ENCODE data around the gene DTNBP1.
"Not testable (repeated sequence)": the region's sequence is repeated elsewhere in the genome, so short reads cannot be mapped to it uniquely, and the experiment has no call there.

The DTNBP1 gene

GRCh38 chr6:15556711-15557110, 106.1 kb downstream of the DTNBP1 start:
- DNase-seq (ENCODE audit: low read depth), result no peak

DNA sequence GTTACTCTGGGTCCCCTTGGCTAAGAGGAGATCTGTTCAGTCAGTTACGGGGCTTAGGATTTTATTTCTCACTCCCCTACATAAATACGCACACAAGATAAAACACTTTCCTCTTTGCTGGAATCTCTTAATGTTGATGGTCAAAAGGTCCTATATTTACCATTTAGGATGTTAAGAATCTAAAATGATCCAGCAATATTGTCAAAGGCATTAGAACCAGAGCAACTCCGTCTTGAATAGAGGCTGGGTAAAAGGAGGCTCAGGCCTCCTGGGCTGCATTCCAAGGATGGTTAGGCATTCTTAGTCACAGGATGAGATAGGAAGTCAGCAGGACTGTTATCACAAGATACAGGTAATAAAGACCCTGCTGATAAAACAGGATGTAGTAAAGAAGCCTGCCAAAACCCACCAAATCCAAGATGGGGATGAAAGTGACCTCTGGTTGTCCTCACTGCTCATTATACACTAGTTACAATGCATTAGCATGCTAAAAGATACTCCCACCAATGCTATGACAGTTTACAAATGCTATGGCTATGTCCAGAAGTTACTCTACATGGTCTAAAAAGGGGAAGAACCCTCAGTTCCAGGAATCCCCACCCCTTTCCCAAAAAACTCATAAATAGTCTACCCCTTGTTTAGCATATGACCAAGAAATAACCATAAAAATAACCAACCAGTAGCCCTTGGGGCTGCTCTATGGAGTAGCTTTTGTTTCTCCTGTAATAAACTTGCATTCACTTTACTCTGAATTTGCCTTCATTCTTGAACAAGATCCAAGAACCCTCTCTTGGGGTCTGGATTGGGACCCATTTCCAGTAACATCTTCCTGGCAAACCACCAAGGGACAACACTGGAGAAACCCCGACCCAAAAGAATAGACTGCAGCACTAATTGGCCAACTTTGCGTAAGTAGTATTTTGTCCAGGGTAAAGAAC, 107.5 kb downstream of the DTNBP1 start:
- no peak for DNase-seq (ENCODE audit: low read depth)

DNA sequence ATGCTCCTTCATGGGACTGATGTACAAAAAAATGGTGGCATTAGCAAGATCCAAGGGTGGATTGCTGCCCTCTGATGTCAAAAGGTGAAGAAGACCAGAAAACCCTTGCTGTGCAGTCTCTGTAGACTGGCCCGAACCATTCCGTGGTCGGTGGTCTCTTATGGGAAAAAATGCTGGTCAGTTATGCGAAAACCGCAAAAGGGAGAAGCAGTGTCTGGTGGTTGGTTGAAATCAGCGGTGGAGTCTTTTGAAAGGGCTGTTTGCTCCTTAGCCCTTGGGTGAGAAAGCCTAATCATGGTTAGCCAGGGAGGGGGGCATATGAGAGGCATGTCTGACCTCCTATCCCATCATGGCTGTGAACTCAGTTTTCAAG, 108.1 kb downstream of the DTNBP1 start:
- no peak for DNase-seq (ENCODE audit: low read depth)

GRCh38 chr6:15553736-15554294, 109.0 kb downstream of the DTNBP1 start:
- no peak for DNase-seq (ENCODE audit: low read depth)

DNA sequence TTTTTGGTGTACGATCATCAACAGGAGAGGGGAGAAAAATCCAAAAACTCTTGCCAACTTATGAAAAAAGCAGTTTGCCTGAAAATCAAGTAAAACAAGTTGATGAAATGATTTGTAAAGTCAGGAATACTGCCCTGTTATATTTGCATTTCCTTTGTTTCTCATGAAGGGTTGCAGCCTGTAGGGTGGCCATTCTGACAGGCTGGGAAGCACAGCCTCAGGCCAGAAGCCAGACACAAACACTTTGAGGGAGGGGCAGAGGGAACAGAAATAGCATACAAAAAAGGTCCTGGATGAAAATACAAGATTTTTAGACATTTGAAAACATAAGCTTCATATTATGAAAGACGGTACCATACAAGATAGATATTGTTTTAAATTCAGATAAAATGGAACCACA, 109.8 kb downstream of the DTNBP1 start:
- no peak for DNase-seq (ENCODE audit: low read depth)

- DNase-seq (ENCODE audit: low read depth), result no peak
These were observed 111.0 kb downstream of the DTNBP1 start for GRCh38 chr6:15551798-15552197.

- no peak for DNase-seq (ENCODE audit: low read depth)
These were observed 111.6 kb downstream of the DTNBP1 start for GRCh38 chr6:15551262-15551661.

DNA sequence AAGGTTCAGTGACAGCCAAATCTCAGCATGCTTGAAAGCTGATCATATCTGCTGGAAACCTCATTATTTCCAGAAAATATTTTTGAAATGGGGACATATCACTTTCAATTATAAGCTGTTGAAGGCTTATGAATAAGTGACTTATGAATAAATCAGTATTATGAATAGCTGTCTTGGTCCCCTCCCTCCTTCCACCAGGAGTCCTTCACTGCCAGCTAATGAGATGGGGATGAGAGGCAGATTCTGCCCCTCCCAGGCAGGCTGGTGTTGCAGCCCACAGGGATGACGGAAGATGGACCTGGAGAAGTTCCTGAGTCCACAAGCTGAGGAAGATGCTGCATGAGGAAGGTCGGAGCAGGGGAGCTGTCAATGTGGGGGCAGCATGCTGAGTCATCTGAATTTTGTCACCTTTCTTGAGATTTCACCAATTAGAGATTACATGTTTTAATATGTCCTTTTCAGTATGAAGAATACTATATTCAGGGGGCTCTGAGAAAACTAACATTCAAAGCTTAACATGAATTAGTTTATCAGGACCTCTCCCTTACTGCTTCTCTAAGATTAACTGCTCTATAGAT, 112.2 kb downstream of the DTNBP1 start:
- no peak for DNase-seq (ENCODE audit: low read depth)

- no peak for DNase-seq (ENCODE audit: low read depth)
These were observed 113.5 kb downstream of the DTNBP1 start for GRCh38 chr6:15549371-15549770.

DNA sequence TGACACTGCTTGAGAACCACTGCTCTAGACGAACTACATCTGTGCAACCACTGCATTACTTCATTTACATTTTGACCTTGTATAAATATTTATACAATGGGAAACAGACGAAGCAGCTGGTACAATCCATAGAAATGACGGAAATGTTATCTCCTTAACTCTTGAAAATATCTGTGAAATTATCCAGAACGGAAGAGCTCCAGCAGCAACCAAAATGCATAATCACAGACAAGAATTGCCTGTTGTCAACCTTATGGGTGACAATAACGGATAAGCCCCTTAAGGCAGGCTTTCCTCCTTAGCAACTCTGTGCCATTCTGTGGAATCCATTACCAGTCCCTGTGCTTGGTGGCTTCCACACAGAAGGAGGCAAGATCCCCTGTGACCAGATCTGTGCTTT, 115.4 kb downstream of the DTNBP1 start:
- DNase-seq (ENCODE audit: low read depth), result no peak

DNA sequence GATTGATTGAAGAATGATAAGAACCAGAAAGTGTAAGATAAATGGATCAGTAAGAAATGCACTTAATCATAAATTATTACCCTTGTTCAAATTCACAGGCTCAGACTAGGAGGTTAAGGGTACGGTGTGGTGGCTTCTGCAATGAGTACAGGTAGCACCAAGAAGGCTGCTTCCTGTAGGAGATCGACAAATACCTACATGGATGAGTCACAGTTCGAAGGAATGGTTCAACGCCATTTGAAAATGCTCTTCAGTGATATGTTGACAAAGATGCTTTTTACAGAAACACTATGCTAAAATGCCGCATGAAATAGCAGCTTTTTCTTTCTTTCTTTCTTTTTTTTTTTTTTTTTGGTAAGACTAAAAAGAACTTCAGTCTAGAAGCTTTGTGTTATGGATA, 116.2 kb downstream of the DTNBP1 start:
- DNase-seq (ENCODE audit: low read depth), result no peak

GRCh38 chr6:15544321-15544900, 118.4 kb downstream of the DTNBP1 start:
- no peak for DNase-seq (ENCODE audit: low read depth)

DNA sequence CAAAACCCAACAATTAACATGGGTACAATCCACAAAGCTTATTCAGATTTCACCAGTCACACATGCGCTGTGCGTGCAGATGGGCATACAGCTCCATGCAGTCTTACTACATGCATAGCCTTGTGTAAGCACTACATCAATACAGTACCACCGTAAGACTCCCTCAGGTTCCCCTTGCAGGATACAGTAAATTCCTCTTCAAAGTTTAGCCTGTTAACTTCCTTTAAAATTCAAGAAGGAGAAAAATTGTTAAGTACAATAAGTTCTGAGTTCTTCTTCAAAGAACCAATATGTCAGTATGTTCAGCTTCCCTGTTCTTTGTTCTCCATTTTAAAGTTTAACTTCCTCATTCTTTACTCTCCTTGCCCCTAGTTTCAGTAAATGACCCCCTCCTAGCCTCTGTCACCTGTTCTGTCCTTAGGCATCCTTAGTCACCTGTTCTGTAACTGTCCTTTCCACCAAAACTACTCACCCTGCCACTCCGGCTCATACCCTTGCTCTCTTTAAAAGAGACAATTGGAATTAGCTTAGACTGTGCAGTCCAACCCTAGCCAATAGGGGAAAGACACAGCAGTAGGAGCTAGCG, 119.4 kb downstream of the DTNBP1 start:
- DNase-seq (ENCODE audit: low read depth), result not testable (repeated sequence)

GRCh38 chr6:15539722-15540270, 123.0 kb downstream of the DTNBP1 start:
- DNase-seq (ENCODE audit: low read depth), result no peak

DNA sequence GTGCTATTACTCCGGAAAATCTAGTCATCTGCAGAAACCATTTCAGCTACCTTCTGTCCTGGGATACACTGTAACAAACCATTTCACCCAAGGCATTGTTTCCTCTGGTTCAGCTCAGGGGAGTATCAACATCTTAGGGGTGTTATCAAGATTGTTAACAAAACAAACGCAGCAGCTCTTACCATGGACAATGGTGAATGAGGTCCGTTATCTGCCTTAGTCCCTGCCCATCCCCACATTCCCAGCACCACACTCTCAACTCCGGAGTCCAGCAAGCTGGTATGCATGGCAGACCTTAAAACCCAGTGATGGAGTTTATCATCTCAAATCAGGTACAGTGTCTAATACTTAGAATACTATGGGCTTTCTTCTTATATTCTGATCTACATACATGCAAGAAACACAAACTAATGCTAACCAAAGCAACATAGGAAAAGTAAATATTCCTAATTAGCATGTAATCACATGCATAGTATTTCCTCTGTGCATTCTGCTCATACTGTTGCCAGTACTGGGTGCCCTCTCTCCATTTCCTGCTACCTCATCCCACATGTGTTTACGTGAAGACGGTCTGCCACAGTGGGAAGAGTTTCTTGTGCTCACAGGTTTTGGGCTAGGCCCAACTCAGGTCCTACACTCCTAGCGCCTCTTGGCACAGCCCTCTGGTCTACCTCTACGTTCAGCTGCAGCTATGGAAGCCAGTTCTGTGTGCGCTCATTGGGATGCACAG, 123.9 kb downstream of the DTNBP1 start:
- DNase-seq (ENCODE audit: low read depth), result no peak

- no peak for DNase-seq (ENCODE audit: low read depth)
These were observed 124.7 kb downstream of the DTNBP1 start for GRCh38 chr6:15538106-15538505.

DNA sequence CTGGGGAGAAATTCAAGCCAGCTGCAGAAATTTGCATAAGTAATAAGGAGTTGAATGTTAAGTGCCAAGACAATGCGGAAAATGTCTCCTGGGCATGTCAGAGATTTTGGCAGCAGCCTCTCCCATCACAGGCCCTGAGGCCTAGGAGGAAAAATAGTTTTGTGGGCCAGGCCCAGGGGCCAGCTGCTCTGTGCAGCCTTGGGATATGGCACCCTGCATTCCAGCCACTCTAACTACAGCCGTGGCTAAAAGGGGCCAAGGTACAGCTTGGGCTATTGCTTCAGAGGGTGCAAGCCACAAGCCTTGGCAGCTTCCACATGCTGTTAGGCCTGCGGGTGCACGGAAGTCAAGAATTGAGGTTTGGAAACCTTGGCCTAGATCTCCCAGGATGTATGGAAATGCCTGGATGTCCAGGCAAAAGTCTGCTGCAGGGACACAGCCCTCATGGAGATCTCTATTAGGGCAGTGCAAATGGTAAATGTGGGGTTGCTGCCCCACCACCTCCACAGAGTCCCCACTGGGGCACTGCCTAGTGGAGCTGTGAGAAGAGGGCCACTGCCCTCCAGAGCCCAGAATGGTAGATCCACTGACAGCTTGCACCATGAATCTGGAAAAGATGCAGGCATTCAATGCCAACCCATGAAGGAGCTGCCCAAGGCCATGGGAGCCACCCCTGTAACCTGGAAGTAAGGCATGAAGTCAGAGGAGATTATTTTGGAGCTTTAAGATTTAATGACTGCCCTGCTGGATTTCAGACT, 126.5 kb downstream of the DTNBP1 start:
- DNase-seq (ENCODE audit: low read depth), result peak; percentile 58

DNA sequence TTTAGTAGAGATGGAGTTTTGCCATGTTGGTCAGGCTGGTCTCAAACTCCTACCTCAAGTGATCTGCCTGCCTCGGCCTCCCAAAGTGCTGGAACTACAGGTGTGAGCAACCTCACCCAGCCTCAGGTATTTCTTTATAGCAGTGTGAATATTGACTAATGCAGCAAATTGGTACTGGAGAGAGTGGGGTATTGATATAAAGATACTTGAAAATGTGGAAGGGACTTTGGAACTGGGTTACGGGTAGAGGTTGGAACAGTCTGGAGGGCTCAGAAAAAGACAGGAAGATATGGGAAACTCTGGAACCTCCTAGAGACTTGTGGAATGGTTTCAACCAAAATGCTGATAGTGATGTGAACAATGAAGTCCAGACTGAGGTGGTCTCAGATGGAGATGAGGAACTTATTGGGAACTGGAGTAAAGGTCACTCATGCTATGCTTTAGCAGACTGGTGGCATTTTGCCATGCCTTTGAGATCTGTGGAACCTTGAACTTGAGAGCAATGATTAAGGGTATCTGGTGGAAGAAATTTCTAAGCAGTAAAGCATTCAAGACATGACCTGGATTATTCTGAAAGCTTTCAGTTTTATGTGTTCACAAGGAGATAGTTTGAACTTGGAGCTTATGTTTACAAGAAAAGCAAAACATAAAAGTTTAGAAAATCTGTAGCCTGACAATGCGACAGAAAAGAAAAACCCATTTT, 127.2 kb downstream of the DTNBP1 start:
- peak; percentile 30 for DNase-seq (ENCODE audit: low read depth)

- DNase-seq (ENCODE audit: low read depth), result no peak
These were observed 127.9 kb downstream of the DTNBP1 start for GRCh38 chr6:15534974-15535373.

DNA sequence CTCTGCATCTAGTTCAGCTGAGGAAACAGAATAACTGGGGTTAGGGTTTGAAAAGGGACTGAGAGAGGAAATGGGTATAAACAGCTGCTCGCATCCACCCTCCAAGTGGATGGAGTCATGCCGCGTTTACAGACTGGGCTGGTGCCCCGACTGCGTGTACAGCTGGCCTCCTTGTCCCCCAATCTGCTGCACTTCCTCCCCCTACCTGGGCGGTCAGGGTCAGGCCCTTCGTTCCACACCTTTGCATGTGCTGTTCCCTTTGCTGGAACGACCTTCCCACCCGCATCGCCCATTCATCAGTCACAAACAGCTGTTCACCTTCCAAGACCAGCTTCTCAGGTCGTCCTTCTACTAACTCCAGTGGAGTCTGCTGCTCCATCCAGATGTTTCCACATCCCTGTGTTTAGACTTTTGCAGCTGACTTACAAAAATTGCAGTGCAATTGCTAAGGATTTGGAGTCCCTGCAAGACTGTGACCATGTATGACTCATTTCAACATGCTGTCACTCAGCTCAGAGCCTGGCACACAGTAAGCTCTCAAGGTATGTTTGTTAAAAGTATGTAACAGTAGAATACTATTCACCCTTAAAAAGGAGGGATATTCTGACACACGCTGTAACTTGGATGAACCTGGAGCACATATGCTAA, 129.3 kb downstream of the DTNBP1 start:
- peak; percentile 20 for DNase-seq (ENCODE audit: low read depth)
